BLaER1 treated with 17β-estradiol and CSF1 and Interleukin-3, amounts not matched to agents 10 nM and 100 nM (cell line): ENCODE measurements around the gene PASK.

Source experiments
- H3K27ac ChIP-seq, 11 experiments: shearing (Covaris generic); formaldehyde crosslinking; 2 replicates each; pipeline ENCODE4 v1.8.1; 2022
- H3K27me3 ChIP-seq, 11 experiments: shearing (Covaris generic); formaldehyde crosslinking; 2 replicates each; pipeline ENCODE4 v1.8.1; 2022
- H3K36me3 ChIP-seq, 11 experiments: shearing (Covaris generic); formaldehyde crosslinking; 2 replicates each; pipeline ENCODE4 v1.8.1; 2022
- H3K4me1 ChIP-seq, 10 experiments: shearing (Covaris generic); formaldehyde crosslinking; 2 replicates each; pipeline ENCODE4 v1.8.1; 2022
- H3K4me2 ChIP-seq, 11 experiments: shearing (Covaris generic); formaldehyde crosslinking; 2 replicates each; pipeline ENCODE4 v1.8.1; 2022
- H3K4me3 ChIP-seq, 10 experiments: shearing (Covaris generic); formaldehyde crosslinking; 2 replicates each; pipeline ENCODE4 v1.8.1; 2022
- H3K9ac ChIP-seq, 11 experiments: shearing (Covaris generic); formaldehyde crosslinking; 2 replicates each; pipeline ENCODE4 v1.8.1; 2022
- H3K9me3 ChIP-seq, 11 experiments: shearing (Covaris generic); formaldehyde crosslinking; replicated peaks in 1 of 11; 2 replicates each; pipeline ENCODE4 v1.8.1; 2022
- H4K20me1 ChIP-seq, 11 experiments: shearing (Covaris generic); formaldehyde crosslinking; 2 replicates each; pipeline ENCODE4 v1.8.1; 2022
- Cebpa-rat ChIP-seq, 11 experiments: shearing (Covaris generic); IDR thresholded peaks; 2 replicates each; pipeline ENCODE4 v1.8.1; 2022

The PASK gene

GRCh38 chr2:241190291-241190981 is 41.2 kb upstream of the PASK start:
- H3K4me1 ChIP-seq, result peaks cover 0 to 21% (median 14%) of the 10 kb centered on the region in 10 experiments; a peak in 13 of 20 replicates
- no peaks in the 10 kb centered on the region for H3K27me3 ChIP-seq
- no peak overlapping the region for H3K4me3 ChIP-seq
- no peaks in the 10 kb centered on the region for H3K9me3 ChIP-seq
- H3K27ac ChIP-seq, result no peak overlapping the region
- H4K20me1 ChIP-seq, result peaks cover 0 to 11% (median 0%) of the 10 kb centered on the region in 11 experiments; a peak in 1 of 22 replicates
- no peak overlapping the region for H3K4me2 ChIP-seq
- no peak overlapping the region for H3K9ac ChIP-seq
- TF ChIP-seq Cebpa-rat (IDR thresholded peaks at IDR 0.05), result no peak
- H3K36me3 ChIP-seq, result no peaks in the 10 kb centered on the region

GRCh38 chr2:241189856-241190201 is 40.6 kb upstream of the PASK start:
- no peak overlapping the region for H3K27ac ChIP-seq
- H3K4me3 ChIP-seq, result no peak overlapping the region
- TF ChIP-seq Cebpa-rat (IDR thresholded peaks at IDR 0.05), result no peak
- peaks cover 0 to 21% (median 14%) of the 10 kb centered on the region in 10 experiments; a peak in 13 of 20 replicates for H3K4me1 ChIP-seq
- no peaks in the 10 kb centered on the region; a peak in 2 of 22 replicates for H3K36me3 ChIP-seq
- peaks cover 0 to 8% (median 0%) of the 10 kb centered on the region in 11 experiments; a peak in 1 of 22 replicates for H4K20me1 ChIP-seq
- H3K9ac ChIP-seq, result no peak overlapping the region
- no peaks in the 10 kb centered on the region for H3K9me3 ChIP-seq
- H3K4me2 ChIP-seq, result no peak overlapping the region
- no peaks in the 10 kb centered on the region for H3K27me3 ChIP-seq

GRCh38 chr2:241189093-241189855 is 40.0 kb upstream of the PASK start:
- Histone ChIP-seq H3K9ac (no peak overlapping the region), H3K36me3 (peaks cover 0 to 5% (median 0%) of the 10 kb centered on the region in 11 experiments; a peak in 3 of 22 replicates), H3K9me3 (no peaks in the 10 kb centered on the region), H3K4me3 (no peak overlapping the region), H3K4me1 (peaks cover 0 to 21% (median 14%) of the 10 kb centered on the region in 10 experiments; a peak in 13 of 20 replicates), H3K27ac (no peak overlapping the region), H3K27me3 (no peaks in the 10 kb centered on the region), H4K20me1 (peaks cover 0 to 8% (median 0%) of the 10 kb centered on the region in 11 experiments; a peak in 1 of 22 replicates), H3K4me2 (peak overlapping the region in 1 of 11 experiments; percentile 43; a peak in 2 of 22 replicates)
- TF ChIP-seq Cebpa-rat (IDR thresholded peaks at IDR 0.05), result no peak

- Histone ChIP-seq H3K4me3 (no peak within 1 kb of the TSS), H3K27me3 (no peaks in the 10 kb centered on the region), H3K9me3 (no peaks in the 10 kb centered on the region), H3K36me3 (peaks cover 0 to 13% (median 2%) of the 10 kb centered on the region in 11 experiments; a peak in 14 of 22 replicates), H3K27ac (no peak within 1 kb of the TSS), H3K4me2 (peak within 1 kb of the TSS in 7 of 11 experiments; percentile 11 to 48 (median 43); a peak in 7 of 22 replicates), H3K4me1 (peaks cover 0 to 21% (median 14%) of the 10 kb centered on the region in 10 experiments; a peak in 13 of 20 replicates), H4K20me1 (peaks cover 0 to 8% (median 0%) of the 10 kb centered on the region in 11 experiments; a peak in 1 of 22 replicates), H3K9ac (no peak within 1 kb of the TSS; a peak in 1 of 22 replicates)
- no peak for TF ChIP-seq Cebpa-rat (IDR thresholded peaks at IDR 0.05)
These were observed 39.3 kb upstream of the PASK start, which contains the start of gene ANO7 for GRCh38 chr2:241188361-241189092. TSS of gene ANO7 (plus strand) at chr2:241188677. CDS start at chr2:241190064, 1,387 bp downstream.

- peak overlapping the region in 7 of 11 experiments; percentile 11 to 48 (median 43); a peak in 7 of 22 replicates for H3K4me2 ChIP-seq
- H3K27ac ChIP-seq, result no peak overlapping the region
- H4K20me1 ChIP-seq, result peaks cover 0 to 8% (median 0%) of the 10 kb centered on the region in 11 experiments; a peak in 1 of 22 replicates
- no peaks in the 10 kb centered on the region for H3K9me3 ChIP-seq
- peaks cover 0 to 21% (median 14%) of the 10 kb centered on the region in 10 experiments; a peak in 13 of 20 replicates for H3K4me1 ChIP-seq
- H3K4me3 ChIP-seq, result no peak overlapping the region
- no peaks in the 10 kb centered on the region for H3K27me3 ChIP-seq
- peaks cover 6 to 19% (median 9%) of the 10 kb centered on the region in 11 experiments; a peak in 18 of 22 replicates for H3K36me3 ChIP-seq
- TF ChIP-seq Cebpa-rat (IDR thresholded peaks at IDR 0.05), result no peak
- no peak overlapping the region for H3K9ac ChIP-seq
These were observed 38.6 kb upstream of the PASK start for GRCh38 chr2:241187918-241188234.

GRCh38 chr2:241187101-241187917 is 38.0 kb upstream of the PASK start:
- Histone ChIP-seq H3K4me1 (peaks cover 0 to 21% (median 14%) of the 10 kb centered on the region in 10 experiments; a peak in 13 of 20 replicates), H3K9me3 (no peaks in the 10 kb centered on the region), H3K9ac (no peak overlapping the region), H3K36me3 (peaks cover 11 to 25% (median 14%) of the 10 kb centered on the region in 11 experiments; a peak in 19 of 22 replicates), H3K27me3 (no peaks in the 10 kb centered on the region), H3K4me2 (peak overlapping the region in 7 of 11 experiments; percentile 16 to 44 (median 25); a peak in 9 of 22 replicates), H3K4me3 (no peak overlapping the region), H4K20me1 (peaks cover 0 to 12% (median 0%) of the 10 kb centered on the region in 11 experiments; a peak in 2 of 22 replicates), H3K27ac (no peak overlapping the region)
- no peak for TF ChIP-seq Cebpa-rat (IDR thresholded peaks at IDR 0.05)

GRCh38 chr2:241185961-241186360 is 36.7 kb upstream of the PASK start:
- no peak for TF ChIP-seq Cebpa-rat (IDR thresholded peaks at IDR 0.05)
- no peak overlapping the region for H3K27ac ChIP-seq
- peaks cover 0 to 20% (median 0%) of the 10 kb centered on the region in 11 experiments; a peak in 3 of 22 replicates for H4K20me1 ChIP-seq
- no peak overlapping the region for H3K4me2 ChIP-seq
- H3K9me3 ChIP-seq, result no peaks in the 10 kb centered on the region
- peaks cover 0 to 21% (median 14%) of the 10 kb centered on the region in 10 experiments; a peak in 13 of 20 replicates for H3K4me1 ChIP-seq
- peaks cover 11 to 38% (median 22%) of the 10 kb centered on the region in 11 experiments; a peak in 19 of 22 replicates for H3K36me3 ChIP-seq
- no peaks in the 10 kb centered on the region for H3K27me3 ChIP-seq
- no peak overlapping the region for H3K4me3 ChIP-seq
- no peak overlapping the region for H3K9ac ChIP-seq

GRCh38 chr2:241184901-241185300 is 35.6 kb upstream of the PASK start:
- H3K9ac ChIP-seq, result no peak overlapping the region
- H3K4me3 ChIP-seq, result no peak overlapping the region
- peaks cover 0 to 19% (median 0%) of the 10 kb centered on the region in 11 experiments; a peak in 3 of 22 replicates for H4K20me1 ChIP-seq
- no peak for TF ChIP-seq Cebpa-rat (IDR thresholded peaks at IDR 0.05)
- peaks cover 0 to 21% (median 14%) of the 10 kb centered on the region in 10 experiments; a peak in 13 of 20 replicates for H3K4me1 ChIP-seq
- peaks cover 16 to 48% (median 31%) of the 10 kb centered on the region in 11 experiments; a peak in 19 of 22 replicates for H3K36me3 ChIP-seq
- no peaks in the 10 kb centered on the region for H3K9me3 ChIP-seq
- H3K4me2 ChIP-seq, result no peak overlapping the region
- H3K27me3 ChIP-seq, result no peaks in the 10 kb centered on the region
- no peak overlapping the region for H3K27ac ChIP-seq
